Ascending aorta (tissue), 2 donors: ENCODE measurements around the gene NSUN5. TPM values are rescaled to one million over a fixed set of nuclear protein-coding genes. Genes with fewer than 3 reads are reported as not detected.
"Not testable (repeated sequence)": the region's sequence is repeated elsewhere in the genome, so short reads cannot be mapped to it uniquely, and the experiment has no call there.

Source experiments
- DNase-seq, 2 donors: peaks; one replicate each; pipeline ENCODE4 v3.0.0-alpha.2; 2019; ENCODE audit warnings: low spot score in 2 of 2
- H3K27ac ChIP-seq, 2 donors: fragments of 200-600 bp; sonication (generic); one replicate each; pipeline ENCODE4 v1.5.1; 2016 to 2017; ENCODE audit warnings: mild to moderate bottlenecking in 1 of 2
- H3K27me3 ChIP-seq: fragments of 200-600 bp; sonication (generic); one replicate; pipeline ENCODE4 v1.5.1; 2017
- H3K36me3 ChIP-seq, 2 donors: fragments of 200-600 bp; sonication (generic); one replicate each; pipeline ENCODE4 v1.5.1; 2016
- H3K4me1 ChIP-seq, 2 donors: fragments of 200-600 bp; sonication (generic); one replicate each; pipeline ENCODE4 v1.5.1; 2016 to 2017; ENCODE audit warnings: mild to moderate bottlenecking in 1 of 2
- H3K4me3 ChIP-seq, 2 donors: fragments of 200-600 bp; sonication (generic); one replicate each; pipeline ENCODE4 v1.5.1; 2016 to 2017; ENCODE audit warnings: mild to moderate bottlenecking in 1 of 2
- H3K9me3 ChIP-seq, 2 donors: fragments of 200-600 bp; sonication (generic); one replicate each; pipeline ENCODE4 v1.5.1; 2016
- CTCF ChIP-seq, 3 experiments: fragments of 200-600 bp in 2 of 3; fragments of 450-650 bp in 1 of 3; sonication (generic) in 2 of 3; IDR thresholded peaks; one replicate each; pipeline ENCODE4 v1.5.1; 2016 to 2019; ENCODE audit warnings: antibody characterized with exemption in 3 of 3, mild to moderate bottlenecking in 1 of 3, moderate library complexity in 1 of 3
- intact Hi-C: fragments of 100-400 bp; cut with DNase I; formaldehyde crosslinking; loops from one replicate; pipeline ENCODE4 v1.15.1; 2023
- total RNA-seq: library from RNA; depleted of rRNA; stranded (reverse); fragments of >200 nt; gene quantifications from one replicate; pipeline ENCODE4 v1.1.0, GENCODE V29; 2016

NSUN5 gene
- total RNA-seq, 1 donor from 2014 or later = 9.8 TPM

GRCh38 chr7:73304071-73304470 lies 4.6 kb downstream of the NSUN5 start:
- Histone ChIP-seq H3K36me3 (peaks cover 27 to 29% of the 10 kb centered on the region in 2 donors), H3K4me1 (peaks cover 0 to 9% of the 10 kb centered on the region in 2 donors), H3K27me3 (no peaks in the 10 kb centered on the region), H3K27ac (no peak overlapping the region), H3K4me3 (no peak overlapping the region), H3K9me3 (no peaks in the 10 kb centered on the region)
- intact Hi-C loops = no loop called here
- peak in 1 of 2 donors; percentile 55 for DNase-seq
- no peak for TF ChIP-seq CTCF (IDR thresholded peaks at IDR 0.05)

GRCh38 chr7:73303546-73303945 lies 5.1 kb downstream of the NSUN5 start:
- no peak overlapping the region for H3K27ac ChIP-seq
- intact Hi-C loops = no loop called here
- H3K27me3 ChIP-seq = no peaks in the 10 kb centered on the region
- H3K4me3 ChIP-seq = no peak overlapping the region
- no peaks in the 10 kb centered on the region for H3K9me3 ChIP-seq
- peaks cover 0 to 6% of the 10 kb centered on the region in 2 donors for H3K4me1 ChIP-seq
- no peak for TF ChIP-seq CTCF (IDR thresholded peaks at IDR 0.05)
- peak in 1 of 2 donors; percentile 48 for DNase-seq
- H3K36me3 ChIP-seq = peaks cover 27 to 29% of the 10 kb centered on the region in 2 donors

- H3K27ac ChIP-seq, H3K9me3 ChIP-seq, H3K4me1 ChIP-seq, H3K27me3 ChIP-seq, H3K4me3 ChIP-seq, intact Hi-C loops: not testable (repeated sequence)
- H3K36me3 ChIP-seq = peaks cover 27 to 29% of the 10 kb centered on the region in 2 donors
- DNase-seq = peak in 1 of 2 donors; percentile 25
Measured at GRCh38 chr7:73302846-73303245, 5.8 kb downstream of the NSUN5 start.

GRCh38 chr7:73301108-73301507 lies 7.5 kb downstream of the NSUN5 start:
- H3K9me3 ChIP-seq, H3K27ac ChIP-seq, H3K27me3 ChIP-seq, H3K4me1 ChIP-seq, DNase-seq, H3K4me3 ChIP-seq, intact Hi-C loops: not testable (repeated sequence)
- peaks cover 20 to 29% of the 10 kb centered on the region in 2 donors for H3K36me3 ChIP-seq

GRCh38 chr7:73299812-73300211 lies 8.8 kb downstream of the NSUN5 start:
- H3K9me3 ChIP-seq, DNase-seq, H3K27ac ChIP-seq, H3K27me3 ChIP-seq, H3K4me1 ChIP-seq, H3K4me3 ChIP-seq, intact Hi-C loops: not testable (repeated sequence)
- peaks cover 20 to 21% of the 10 kb centered on the region in 2 donors for H3K36me3 ChIP-seq

- H3K4me3 ChIP-seq, DNase-seq, H3K27ac ChIP-seq, H3K4me1 ChIP-seq, H3K27me3 ChIP-seq, intact Hi-C loops, H3K9me3 ChIP-seq, H3K36me3 ChIP-seq: not testable (repeated sequence)
Measured at GRCh38 chr7:73297706-73298105, 10.9 kb downstream of the NSUN5 start.

GRCh38 chr7:73297235-73297634 lies 11.4 kb downstream of the NSUN5 start:
- intact Hi-C loops, H3K4me3 ChIP-seq, H3K9me3 ChIP-seq, DNase-seq, H3K4me1 ChIP-seq, H3K27ac ChIP-seq, H3K36me3 ChIP-seq, H3K27me3 ChIP-seq: not testable (repeated sequence)

GRCh38 chr7:73277210-73277609 lies 31.4 kb downstream of the NSUN5 start:
- H3K27ac ChIP-seq, H3K4me1 ChIP-seq, H3K4me3 ChIP-seq, H3K9me3 ChIP-seq, H3K27me3 ChIP-seq, DNase-seq, intact Hi-C loops, H3K36me3 ChIP-seq: not testable (repeated sequence)

- H3K4me3 ChIP-seq, intact Hi-C loops, H3K9me3 ChIP-seq, H3K4me1 ChIP-seq, DNase-seq, H3K27ac ChIP-seq, H3K27me3 ChIP-seq, H3K36me3 ChIP-seq: not testable (repeated sequence)
Measured at GRCh38 chr7:73267813-73268212, 40.8 kb downstream of the NSUN5 start.

- DNase-seq, intact Hi-C loops, H3K4me3 ChIP-seq, H3K9me3 ChIP-seq, H3K36me3 ChIP-seq, H3K27me3 ChIP-seq, H3K4me1 ChIP-seq, H3K27ac ChIP-seq: not testable (repeated sequence)
Measured at GRCh38 chr7:73266719-73267368, 41.8 kb downstream of the NSUN5 start.

- H3K27ac ChIP-seq, intact Hi-C loops, DNase-seq: not testable (repeated sequence)
Measured at GRCh38 chr7:73262416-73262815, 46.2 kb downstream of the NSUN5 start.

More at GRCh38 chr7:73262416-73262815, 46.2 kb downstream of the NSUN5 start:
- not testable (repeated sequence) for H3K4me3 ChIP-seq, H3K9me3 ChIP-seq, H3K36me3 ChIP-seq, H3K4me1 ChIP-seq, H3K27me3 ChIP-seq
